Upper lobe of left lung (tissue), 6 donors: ENCODE measurements around the gene ZNF319. TPM values are rescaled to one million over a fixed set of nuclear protein-coding genes. Genes with fewer than 3 reads are reported as not detected.

ENCODE experiments used
- ATAC-seq, 2 donors: fragments of 200-7000 bp; cut with Tn5 transposase; one replicate each; pipeline ENCODE4 v1.9.1; 2022; ENCODE audit warnings: mild to moderate bottlenecking in 2 of 2, moderate library complexity in 2 of 2; ENCODE audit not compliant: low FRiP score in 2 of 2
- DNase-seq, 2 donors: peaks; one replicate each; pipeline ENCODE4 v3.0.0-alpha.2; 2019 to 2020
- H3K27ac ChIP-seq, 4 donors: fragments of 200-600 bp; sonication (generic); one replicate each; pipeline ENCODE4 v1.5.1; 2016 to 2019
- H3K27me3 ChIP-seq, 4 donors: fragments of 200-600 bp; sonication (generic); one replicate each; pipeline ENCODE4 v1.5.1; 2017 to 2019
- H3K36me3 ChIP-seq, 4 donors: fragments of 200-600 bp; sonication (generic); one replicate each; pipeline ENCODE4 v1.5.1; 2016 to 2019
- H3K4me1 ChIP-seq, 4 donors: fragments of 200-600 bp; sonication (generic); one replicate each; pipeline ENCODE4 v1.5.1; 2018 to 2019
- H3K4me3 ChIP-seq, 4 donors: fragments of 200-600 bp; sonication (generic); one replicate each; pipeline ENCODE4 v1.5.1; 2017 to 2019; ENCODE audit warnings: mild to moderate bottlenecking in 2 of 4, moderate library complexity in 1 of 4
- H3K9me3 ChIP-seq, 4 donors: fragments of 200-600 bp; sonication (generic); one replicate each; pipeline ENCODE4 v1.5.1; 2018 to 2019
- CTCF ChIP-seq, 6 experiments: fragments of 450-650 bp in 4 of 6; fragments of 200-600 bp in 2 of 6; sonication (generic) in 2 of 6; IDR thresholded peaks; one replicate each; pipeline ENCODE4 v1.5.1; 2016 to 2019; ENCODE audit warnings: antibody characterized with exemption in 6 of 6
- EP300 ChIP-seq, 4 donors: sonication (generic); formaldehyde crosslinking; IDR thresholded peaks; one replicate each; pipeline ENCODE4 v1.5.1; 2017; ENCODE audit warnings: antibody characterized with exemption in 4 of 4, control low read depth in 2 of 4
- POLR2A ChIP-seq, 4 donors: fragments of 450-650 bp; IDR thresholded peaks; one replicate each; pipeline ENCODE4 v1.5.1; 2016 to 2017; ENCODE audit warnings: antibody characterized with exemption in 4 of 4, mild to moderate bottlenecking in 2 of 4
- POLR2AphosphoS5 ChIP-seq, 2 donors: sonication (generic); formaldehyde crosslinking; IDR thresholded peaks; one replicate each; pipeline ENCODE4 v1.5.1; 2017; ENCODE audit warnings: antibody characterized with exemption in 2 of 2
- WGBS, 2 donors: methylation state at CpG; one replicate each; pipeline ENCODE4 v1.1.5; 2017 to 2018; 5-methylcytosine and 5-hydroxymethylcytosine counted together
- total RNA-seq, 6 donors: library from RNA; depleted of rRNA in 4 of 6; stranded (reverse); fragments of >200 nt in 4 of 6; gene quantifications; one replicate each; pipeline versions ENCODE4 v1.1.0 to v1.2.1, GENCODE V29; 2016 to 2021
- donor health status: DM: no; HTN: no; CAD: no; lungs with moderate emphysema.
- donor health status: DM: no; HTN: yes; CAD: no; lungs with severe emphysema.

ZNF319 gene
- total RNA-seq, 6 donors from 2014 or later, result 8.0 to 28.3 (median 13.3) TPM

DNA sequence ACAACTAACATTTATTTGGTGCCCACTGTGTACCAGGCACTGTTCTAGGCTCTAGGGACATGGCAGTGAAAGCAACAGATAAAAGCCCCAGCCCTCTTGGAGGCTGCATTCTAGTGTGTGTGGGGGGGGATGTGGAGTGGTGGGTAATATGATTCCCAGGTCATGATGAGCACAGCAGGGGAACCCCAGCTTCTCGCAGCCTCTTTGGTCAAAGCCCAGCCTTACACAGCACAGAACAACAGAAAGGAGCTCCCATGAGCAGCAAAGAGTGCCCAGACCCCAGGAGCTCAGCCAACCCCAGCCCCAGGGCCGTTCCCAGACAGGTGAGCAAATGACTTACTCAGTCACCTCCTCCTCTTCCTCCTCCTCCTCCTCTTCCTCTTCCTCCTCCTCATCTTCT, 51.5 kb downstream of the ZNF319 start:
- DNase-seq, result no peak
- Histone ChIP-seq H3K27ac (no peak overlapping the region), H3K4me1 (peaks cover 0 to 4% (median 2%) of the 10 kb centered on the region in 4 donors), H3K4me3 (no peak overlapping the region), H3K27me3 (no peaks in the 10 kb centered on the region), H3K36me3 (no peaks in the 10 kb centered on the region), H3K9me3 (no peaks in the 10 kb centered on the region)
- WGBS, 2 donors, result 8 to 11% methylated on average over 2 of the region's 2 CpGs
- TF ChIP-seq CTCF (IDR thresholded peaks at IDR 0.05) (no peak), EP300 (IDR thresholded peaks at IDR 0.05) (no peak), POLR2AphosphoS5 (IDR thresholded peaks at IDR 0.05) (no peak), POLR2A (IDR thresholded peaks at IDR 0.05) (no peak)
- no peak for ATAC-seq

- Histone ChIP-seq H3K9me3 (no peaks in the 10 kb centered on the region), H3K27me3 (no peaks in the 10 kb centered on the region), H3K27ac (no peak overlapping the region), H3K36me3 (no peaks in the 10 kb centered on the region), H3K4me3 (no peak overlapping the region), H3K4me1 (peaks cover 0 to 4% (median 2%) of the 10 kb centered on the region in 4 donors)
- no peak for TF ChIP-seq POLR2AphosphoS5 (IDR thresholded peaks at IDR 0.05)
- 86 to 93% methylated on average over 5 of the region's 5 CpGs for WGBS, 2 donors
- DNase-seq (no peak), ATAC-seq (no peak)
These were observed 52.4 kb downstream of the ZNF319 start for GRCh38 chr16:57948027-57948426.

- no peaks in the 10 kb centered on the region for H3K27me3 ChIP-seq
- no peak for ATAC-seq
- no peak for DNase-seq
- no peaks in the 10 kb centered on the region for H3K9me3 ChIP-seq
- no peak overlapping the region for H3K4me3 ChIP-seq
- no peaks in the 10 kb centered on the region for H3K4me1 ChIP-seq
- TF ChIP-seq POLR2A (IDR thresholded peaks at IDR 0.05), result no peak
- TF ChIP-seq POLR2AphosphoS5 (IDR thresholded peaks at IDR 0.05), result no peak
- no peak for TF ChIP-seq EP300 (IDR thresholded peaks at IDR 0.05)
- no peak for TF ChIP-seq CTCF (IDR thresholded peaks at IDR 0.05)
- no peak overlapping the region for H3K27ac ChIP-seq
- H3K36me3 ChIP-seq, result no peaks in the 10 kb centered on the region
- WGBS, 2 donors, result 83 to 91% methylated on average over 2 of the region's 2 CpGs
These were observed 53.2 kb downstream of the ZNF319 start for GRCh38 chr16:57947261-57947660.

GRCh38 chr16:57946181-57946801, 54.2 kb downstream of the ZNF319 start:
- H3K36me3 ChIP-seq, result no peaks in the 10 kb centered on the region
- ATAC-seq (no peak), DNase-seq (no peak)
- H3K27me3 ChIP-seq, result no peaks in the 10 kb centered on the region
- no peaks in the 10 kb centered on the region for H3K9me3 ChIP-seq
- no peak overlapping the region for H3K4me3 ChIP-seq
- H3K4me1 ChIP-seq, result peaks cover 0 to 1% (median 0%) of the 10 kb centered on the region in 4 donors
- no peak overlapping the region for H3K27ac ChIP-seq
- TF ChIP-seq CTCF (IDR thresholded peaks at IDR 0.05) (no peak), POLR2AphosphoS5 (IDR thresholded peaks at IDR 0.05) (no peak), EP300 (IDR thresholded peaks at IDR 0.05) (no peak), POLR2A (IDR thresholded peaks at IDR 0.05) (no peak)
- WGBS, 2 donors, result 85 to 88% methylated on average over 3 to 13 of the region's 13 CpGs

- no peak for TF ChIP-seq POLR2AphosphoS5 (IDR thresholded peaks at IDR 0.05)
- no peak for TF ChIP-seq EP300 (IDR thresholded peaks at IDR 0.05)
- no peak for TF ChIP-seq POLR2A (IDR thresholded peaks at IDR 0.05)
- no peak for TF ChIP-seq CTCF (IDR thresholded peaks at IDR 0.05)
- DNase-seq (no peak), ATAC-seq (no peak)
- Histone ChIP-seq H3K4me3 (no peak overlapping the region), H3K4me1 (peaks cover 0 to 6% (median 0%) of the 10 kb centered on the region in 4 donors), H3K27me3 (no peaks in the 10 kb centered on the region), H3K36me3 (no peaks in the 10 kb centered on the region), H3K27ac (no peak overlapping the region), H3K9me3 (no peaks in the 10 kb centered on the region)
- WGBS, 2 donors, result 61 to 77% methylated on average over 4 to 7 of the region's 7 CpGs
These were observed 54.7 kb downstream of the ZNF319 start for GRCh38 chr16:57945740-57946138.
